ENCODE data around the gene ABCC8. TPM values are rescaled to one million over a fixed set of nuclear protein-coding genes. Genes with fewer than 3 reads are reported as not detected.

ABCC8 gene
- total RNA-seq, 1 donor from 2014 or later: not detected

DNA sequence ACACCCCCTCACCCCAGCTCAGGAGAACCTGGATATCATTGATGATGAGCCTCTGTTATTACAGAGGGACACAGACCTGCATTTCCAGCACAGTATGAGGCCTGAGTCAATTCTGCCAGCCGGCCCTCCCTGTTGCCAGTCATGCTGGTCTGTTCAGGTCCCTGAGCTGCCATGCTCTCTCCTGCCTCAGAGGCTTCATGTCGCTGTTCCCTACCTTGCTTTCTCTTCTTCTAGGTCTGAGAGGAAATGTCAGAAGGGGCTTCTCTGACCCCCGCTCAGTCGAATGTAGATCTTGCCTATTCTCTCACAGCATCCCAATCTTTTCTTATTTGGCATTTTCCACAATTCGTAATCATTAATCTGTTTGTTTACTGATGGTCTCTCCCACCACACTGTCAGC is 21.8 kb upstream of the ABCC8 start:
- H3K9me3 Mint-ChIP-seq: no peaks in the 10 kb centered on the region
- ATAC-seq (ENCODE audit: low read depth): no peak
- no peaks in the 10 kb centered on the region for H3K36me3 Mint-ChIP-seq (ENCODE audit: low read depth)
- TF ChIP-seq CTCF (IDR thresholded peaks at IDR 0.05): no peak
- no peaks in the 10 kb centered on the region for H3K4me1 Mint-ChIP-seq
- ChIA-PET CTCF (interaction anchor here (1.7 kb wide), 1 partner anchor 114 kb away, joined by 7 read pairs; no protein-coding TSS in a partner anchor), POLR2A (no interaction called here)
- no peak for DNase-seq
- intact Hi-C loops (cut with micrococcal nuclease): no loop called here
- H3K4me3 Mint-ChIP-seq: no peak overlapping the region
- H3K27ac Mint-ChIP-seq: no peak overlapping the region
- H3K27me3 Mint-ChIP-seq: no peaks in the 10 kb centered on the region

DNA sequence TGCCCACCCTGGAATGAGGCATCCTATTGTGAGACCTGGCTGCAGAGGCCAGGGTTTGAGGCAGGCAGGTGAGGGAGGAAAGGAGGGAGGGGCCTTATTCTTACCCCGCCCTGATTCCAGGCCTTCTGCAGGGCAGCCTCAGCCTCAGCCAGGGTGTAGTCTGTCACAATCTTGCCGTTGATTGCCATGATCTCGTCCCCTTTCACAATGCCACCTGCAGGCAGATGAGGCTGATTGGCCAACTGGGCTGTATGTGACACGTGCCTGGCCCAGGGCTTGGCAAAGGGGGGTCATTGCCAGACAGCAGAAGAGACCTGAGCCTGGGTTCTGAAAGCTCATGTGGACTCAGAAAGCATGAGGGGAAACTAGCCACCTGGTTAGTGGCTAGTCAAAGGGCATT is 21.4 kb upstream of the ABCC8 start:
- Mint-ChIP-seq H3K27ac (no peak overlapping the region), H3K4me3 (no peak overlapping the region), H3K9me3 (no peaks in the 10 kb centered on the region), H3K36me3 (ENCODE audit: low read depth) (no peaks in the 10 kb centered on the region), H3K4me1 (no peaks in the 10 kb centered on the region), H3K27me3 (no peaks in the 10 kb centered on the region)
- CTCF ChIA-PET: no interaction called here
- POLR2A ChIA-PET: no interaction called here
- DNase-seq (no peak), ATAC-seq (ENCODE audit: low read depth) (peak; percentile 31)
- intact Hi-C loops (cut with micrococcal nuclease): no loop called here
- no peak for TF ChIP-seq CTCF (IDR thresholded peaks at IDR 0.05)

GRCh38 chr11:17496406-17496805 is 19.8 kb upstream of the ABCC8 start:
- Mint-ChIP-seq H3K4me1 (no peaks in the 10 kb centered on the region), H3K36me3 (ENCODE audit: low read depth) (no peaks in the 10 kb centered on the region), H3K27me3 (no peaks in the 10 kb centered on the region), H3K4me3 (no peak overlapping the region), H3K9me3 (no peaks in the 10 kb centered on the region), H3K27ac (no peak overlapping the region)
- CTCF ChIA-PET: interaction anchor here (1.7 kb wide), 1 partner anchor 8 kb away, joined by 4 read pairs; no protein-coding TSS in a partner anchor
- ATAC-seq (ENCODE audit: low read depth): no peak
- TF ChIP-seq CTCF (IDR thresholded peaks at IDR 0.05): no peak
- POLR2A ChIA-PET: no interaction called here
- intact Hi-C loops (cut with micrococcal nuclease): no loop called here
- no peak for DNase-seq

DNA sequence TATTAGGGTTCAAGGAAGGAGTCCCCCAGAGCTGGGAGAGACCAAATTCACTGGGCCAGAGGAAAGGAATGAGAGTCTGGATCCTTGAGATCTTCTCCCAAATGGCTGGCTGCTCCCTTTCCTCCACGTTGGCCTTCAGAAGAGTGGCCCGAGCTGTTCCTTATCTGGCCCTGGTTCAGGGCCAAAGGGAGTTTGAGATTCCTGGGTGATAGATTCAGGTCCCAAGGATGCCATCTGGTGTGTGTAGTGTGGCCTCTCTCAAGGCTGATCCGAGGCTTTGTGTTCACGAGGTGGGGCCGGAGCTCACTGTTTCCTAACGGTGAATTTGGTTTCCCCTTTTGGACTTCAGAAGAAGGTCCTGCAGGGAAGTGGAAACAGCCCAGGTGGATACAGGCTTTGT is 17.4 kb upstream of the ABCC8 start:
- ATAC-seq (ENCODE audit: low read depth) (no peak), DNase-seq (no peak)
- H3K4me1 Mint-ChIP-seq: no peaks in the 10 kb centered on the region
- CTCF ChIA-PET: interaction anchor here (0.7 to 1.1 kb wide), 3 partner anchors 105 to 139 kb away, joined by 3 to 4 read pairs (median 3); partner anchors contain the start of gene KCNJ11
- H3K36me3 Mint-ChIP-seq (ENCODE audit: low read depth): no peaks in the 10 kb centered on the region
- peaks cover 7% of the 10 kb centered on the region for H3K27me3 Mint-ChIP-seq
- H3K9me3 Mint-ChIP-seq: no peaks in the 10 kb centered on the region
- TF ChIP-seq CTCF (IDR thresholded peaks at IDR 0.05): no peak
- no peak overlapping the region for H3K27ac Mint-ChIP-seq
- intact Hi-C loops (cut with micrococcal nuclease): no loop called here
- POLR2A ChIA-PET: no interaction called here
- no peak overlapping the region for H3K4me3 Mint-ChIP-seq

GRCh38 chr11:17490938-17491337 is 14.3 kb upstream of the ABCC8 start:
- Mint-ChIP-seq H3K36me3 (ENCODE audit: low read depth) (no peaks in the 10 kb centered on the region), H3K4me1 (no peaks in the 10 kb centered on the region), H3K27ac (no peak overlapping the region), H3K4me3 (no peak overlapping the region), H3K9me3 (no peaks in the 10 kb centered on the region), H3K27me3 (peaks cover 18% of the 10 kb centered on the region)
- TF ChIP-seq CTCF (IDR thresholded peaks at IDR 0.05): no peak
- DNase-seq (no peak), ATAC-seq (ENCODE audit: low read depth) (no peak)
- intact Hi-C loops (cut with micrococcal nuclease): no loop called here
- ChIA-PET CTCF (no interaction called here), POLR2A (no interaction called here)
